ENCODE results near the gene WDR62. TPM values are rescaled to one million over a fixed set of nuclear protein-coding genes. Genes with fewer than 3 reads are reported as not detected.

The WDR62 gene
- total RNA-seq, 1 donor from 2014 or later, result 5.1 TPM

DNA sequence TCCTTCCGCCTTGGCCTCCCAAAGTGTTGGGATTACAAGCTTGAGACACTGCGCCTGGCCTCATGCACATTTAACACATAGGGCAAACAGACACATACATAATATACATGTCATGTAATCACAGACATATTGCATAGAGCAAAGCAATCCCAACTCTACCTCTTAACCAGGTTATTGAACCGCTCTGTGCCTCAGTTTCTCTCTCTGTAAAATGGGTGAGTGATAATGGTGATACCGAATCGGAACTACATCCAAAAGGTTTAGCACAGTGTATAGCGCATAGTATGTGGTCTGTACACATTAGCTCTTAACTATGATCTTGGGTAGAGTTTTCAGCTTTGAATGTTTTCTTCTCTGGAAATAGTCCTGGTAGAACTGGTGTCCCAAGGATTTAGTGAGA, 89.9 kb downstream of the WDR62 start:
- Mint-ChIP-seq H3K27ac (no peak overlapping the region), H3K4me1 (peaks cover 9% of the 10 kb centered on the region), H3K27me3 (ENCODE audit: low read depth) (no peaks in the 10 kb centered on the region), H3K36me3 (peaks cover 52% of the 10 kb centered on the region), H3K9me3 (no peaks in the 10 kb centered on the region), H3K4me3 (no peak overlapping the region)
- TF ChIP-seq, protein P1, sequence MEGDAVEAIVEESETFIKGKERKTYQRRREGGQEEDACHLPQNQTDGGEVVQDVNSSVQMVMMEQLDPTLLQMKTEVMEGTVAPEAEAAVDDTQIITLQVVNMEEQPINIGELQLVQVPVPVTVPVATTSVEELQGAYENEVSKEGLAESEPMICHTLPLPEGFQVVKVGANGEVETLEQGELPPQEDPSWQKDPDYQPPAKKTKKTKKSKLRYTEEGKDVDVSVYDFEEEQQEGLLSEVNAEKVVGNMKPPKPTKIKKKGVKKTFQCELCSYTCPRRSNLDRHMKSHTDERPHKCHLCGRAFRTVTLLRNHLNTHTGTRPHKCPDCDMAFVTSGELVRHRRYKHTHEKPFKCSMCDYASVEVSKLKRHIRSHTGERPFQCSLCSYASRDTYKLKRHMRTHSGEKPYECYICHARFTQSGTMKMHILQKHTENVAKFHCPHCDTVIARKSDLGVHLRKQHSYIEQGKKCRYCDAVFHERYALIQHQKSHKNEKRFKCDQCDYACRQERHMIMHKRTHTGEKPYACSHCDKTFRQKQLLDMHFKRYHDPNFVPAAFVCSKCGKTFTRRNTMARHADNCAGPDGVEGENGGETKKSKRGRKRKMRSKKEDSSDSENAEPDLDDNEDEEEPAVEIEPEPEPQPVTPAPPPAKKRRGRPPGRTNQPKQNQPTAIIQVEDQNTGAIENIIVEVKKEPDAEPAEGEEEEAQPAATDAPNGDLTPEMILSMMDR (IDR thresholded peaks at IDR 0.05; ENCODE audit: unreplicated experiment), result no peak
- no peak for DNase-seq (ENCODE audit: low spot score in 2 of 2, unreplicated experiment in 2 of 2)

DNA sequence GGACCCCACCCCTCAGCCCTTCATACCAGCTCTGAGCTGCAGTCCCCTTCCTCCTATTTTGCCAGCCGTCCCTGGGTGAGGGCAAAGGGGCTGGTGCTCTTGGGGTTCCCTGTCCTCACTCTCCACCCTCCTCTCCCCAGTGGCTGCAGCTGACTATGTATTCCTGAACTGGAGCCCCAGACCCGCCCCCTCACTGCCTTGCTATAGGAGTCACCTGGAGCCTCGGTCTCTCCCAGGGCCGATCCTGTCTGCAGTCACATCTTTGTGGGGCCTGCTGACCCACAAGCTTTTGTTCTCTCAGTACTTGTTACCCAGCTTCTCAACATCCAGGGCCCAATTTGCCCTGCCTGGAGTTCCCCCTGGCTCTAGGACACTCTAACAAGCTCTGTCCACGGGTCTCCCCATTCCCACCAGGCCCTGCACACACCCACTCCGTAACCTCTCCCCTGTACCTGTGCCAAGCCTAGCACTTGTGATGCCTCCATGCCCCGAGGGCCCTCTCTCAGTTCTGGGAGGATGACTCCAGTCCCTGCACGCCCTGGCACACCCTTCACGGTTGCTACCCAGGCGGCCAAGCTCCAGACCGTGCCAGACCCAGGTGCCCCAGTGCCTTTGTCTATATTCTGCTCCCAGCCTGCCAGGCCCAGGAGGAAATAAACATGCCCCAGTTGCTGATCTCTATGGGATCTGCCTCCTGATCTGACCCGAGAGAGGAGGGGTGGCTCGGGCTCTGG, 95.1 kb downstream of the WDR62 start:
- H3K27ac Mint-ChIP-seq, result peak overlapping the region; percentile 9
- H3K4me1 Mint-ChIP-seq, result no peaks in the 10 kb centered on the region
- peaks cover 40% of the 10 kb centered on the region for H3K36me3 Mint-ChIP-seq
- H3K4me3 Mint-ChIP-seq, result no peak overlapping the region
- H3K27me3 Mint-ChIP-seq (ENCODE audit: low read depth), result no peaks in the 10 kb centered on the region
- no peak for DNase-seq (ENCODE audit: low spot score in 2 of 2, unreplicated experiment in 2 of 2)
- TF ChIP-seq, protein P1 (IDR thresholded peaks at IDR 0.05; ENCODE audit: unreplicated experiment), result no peak
- H3K9me3 Mint-ChIP-seq, result no peaks in the 10 kb centered on the region

DNA sequence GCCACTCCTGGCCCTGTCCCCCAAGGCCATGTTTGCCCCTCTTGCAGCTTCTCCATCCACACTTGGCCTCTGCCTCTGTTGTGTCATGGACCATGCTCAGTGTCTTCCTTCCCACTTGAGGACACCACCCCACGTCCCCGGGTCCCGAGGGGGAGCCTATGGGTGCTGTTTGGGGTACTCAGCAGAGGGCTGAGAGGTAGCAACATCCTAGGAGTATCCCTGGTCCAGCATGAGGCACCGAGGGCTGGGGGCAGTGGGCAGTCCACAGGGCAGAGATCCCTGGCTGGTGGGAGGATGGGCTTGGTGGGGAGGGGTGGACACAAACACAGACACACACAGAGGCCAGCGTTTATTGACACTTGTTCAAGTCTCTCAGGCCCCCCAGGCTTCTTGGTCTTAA, 95.9 kb downstream of the WDR62 start:
- Mint-ChIP-seq H3K27me3 (ENCODE audit: low read depth) (no peaks in the 10 kb centered on the region), H3K9me3 (no peaks in the 10 kb centered on the region), H3K4me3 (no peak overlapping the region), H3K4me1 (no peaks in the 10 kb centered on the region), H3K36me3 (peaks cover 37% of the 10 kb centered on the region), H3K27ac (peak overlapping the region; percentile 9)
- TF ChIP-seq, protein P1 (IDR thresholded peaks at IDR 0.05; ENCODE audit: unreplicated experiment), result no peak
- no peak for DNase-seq (ENCODE audit: low spot score in 2 of 2, unreplicated experiment in 2 of 2)

DNA sequence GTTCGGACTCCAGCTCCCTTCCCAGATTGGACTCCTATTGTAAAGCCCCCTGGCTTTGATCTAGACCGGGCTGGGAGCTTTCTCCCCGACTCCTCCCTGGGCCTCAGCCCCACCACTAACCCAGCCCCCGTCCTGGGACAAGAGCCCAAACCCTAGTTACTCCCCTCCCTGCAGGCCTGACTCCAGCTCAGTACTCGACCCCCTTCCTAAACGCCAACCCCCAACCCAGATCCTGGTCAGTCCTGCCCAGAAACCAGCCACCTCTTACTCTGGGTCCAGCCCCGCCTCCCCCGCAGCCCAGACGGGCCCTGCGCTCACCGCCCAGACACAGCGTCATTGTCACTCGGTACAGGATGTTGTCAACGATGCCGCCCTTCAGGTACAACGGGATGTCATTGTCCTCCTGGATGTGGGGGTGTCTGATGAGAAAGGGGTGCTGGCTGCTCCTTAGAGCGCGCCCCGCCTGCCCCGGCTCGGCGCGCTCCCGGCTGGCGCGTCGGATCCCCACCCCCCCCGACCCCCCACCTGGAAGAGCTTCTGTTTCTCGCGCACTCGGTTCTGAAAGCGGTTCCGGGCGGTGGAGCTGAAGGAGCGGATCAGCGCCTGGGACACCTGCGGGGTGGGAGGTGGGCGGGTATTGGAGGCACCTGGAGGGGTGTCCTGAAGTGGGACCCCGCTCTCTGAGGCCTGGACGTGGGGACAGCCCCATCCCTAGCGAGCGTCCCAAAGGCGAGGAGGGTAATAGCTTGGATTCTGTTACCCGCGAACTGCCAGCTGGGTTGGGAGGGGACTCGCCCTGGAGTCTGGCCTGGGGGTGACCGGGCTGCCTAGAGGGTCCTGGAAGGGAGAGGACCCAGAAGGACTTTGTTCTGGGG, 96.7 kb downstream of the WDR62 start:
- H3K27ac Mint-ChIP-seq, result no peak overlapping the region
- no peaks in the 10 kb centered on the region for H3K27me3 Mint-ChIP-seq (ENCODE audit: low read depth)
- peaks cover 29% of the 10 kb centered on the region for H3K36me3 Mint-ChIP-seq
- no peak for DNase-seq (ENCODE audit: low spot score in 2 of 2, unreplicated experiment in 2 of 2)
- H3K4me3 Mint-ChIP-seq, result no peak overlapping the region
- TF ChIP-seq, protein P1 (IDR thresholded peaks at IDR 0.05; ENCODE audit: unreplicated experiment), result no peak
- H3K4me1 Mint-ChIP-seq, result no peaks in the 10 kb centered on the region
- H3K9me3 Mint-ChIP-seq, result no peaks in the 10 kb centered on the region

DNA sequence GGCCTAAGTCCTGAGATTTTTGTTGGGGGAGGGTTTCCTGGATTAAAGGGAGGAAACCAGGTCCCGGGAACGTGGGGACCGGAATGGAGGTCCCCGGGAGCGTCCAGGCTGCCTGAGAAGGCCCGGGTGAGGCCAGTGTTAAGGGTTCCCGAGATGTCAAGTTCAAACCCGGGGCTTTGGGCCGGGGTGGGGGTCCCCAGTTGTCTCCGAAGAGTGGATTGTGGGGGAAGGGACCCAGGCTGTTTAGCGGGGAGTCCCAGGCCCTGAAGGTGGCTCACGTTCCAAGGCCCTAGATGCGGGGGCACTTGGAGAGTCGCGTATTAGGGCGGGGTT, 97.3 kb downstream of the WDR62 start:
- Mint-ChIP-seq H3K4me3 (no peak overlapping the region), H3K4me1 (no peaks in the 10 kb centered on the region), H3K27ac (no peak overlapping the region), H3K36me3 (peaks cover 23% of the 10 kb centered on the region), H3K27me3 (ENCODE audit: low read depth) (no peaks in the 10 kb centered on the region), H3K9me3 (no peaks in the 10 kb centered on the region)
- DNase-seq (ENCODE audit: low spot score in 2 of 2, unreplicated experiment in 2 of 2), result no peak
- TF ChIP-seq, protein P1 (IDR thresholded peaks at IDR 0.05; ENCODE audit: unreplicated experiment), result no peak

All from mesothelial cell of epicardium (in vitro differentiated cells).